SK-N-SH (cell line): Measurements from ENCODE around the gene TSHZ3. TPM values are rescaled to one million over a fixed set of nuclear protein-coding genes. Genes with fewer than 3 reads are reported as not detected.

ENCODE experiments used
- CTCF ChIA-PET: fragments of 300-600, 350-600 bp; formaldehyde crosslinking; extraction: SDS; loops from one replicate; lab custom pipeline; 2021; lab: Yijun Ruan, JAX
- POLR2A ChIA-PET: fragments of 350-600 bp; sonication (Branson Sonifier 250); formaldehyde crosslinking; extraction: SDS; loops from one replicate; lab custom pipeline; 2020; ENCODE audit warnings: antibody characterized with exemption, inconsistent platforms; lab: Yijun Ruan, JAX
- DNase-seq: peaks from one replicate; pipeline ENCODE4 v3.0.0; 2012
- H2AFZ ChIP-seq: fragments of 200-600 bp; sonication (generic); 2 replicates; pipeline ENCODE4 v1.8.1; 2016; ENCODE audit warnings: antibody characterized with exemption, mild to moderate bottlenecking, low read depth
- H3F3A ChIP-seq: fragments of 200-600 bp; sonication (generic); replicated peaks from 2 replicates; pipeline ENCODE3; 2016; ENCODE audit warnings: antibody characterized with exemption, mild to moderate bottlenecking; ENCODE audit not compliant: insufficient read depth
- H3K27ac ChIP-seq, 2 experiments: fragments of 200-500 bp in 1 of 2; fragments of 200-600 bp in 1 of 2; sonication (Bioruptor generic) in 1 of 2; sonication (generic), shearing (Covaris generic) in 1 of 2; 2 replicates each; pipeline versions ENCODE4 v1.5.1 to v1.6.1; 2014 to 2016; ENCODE audit warnings: low read depth in 2 of 2, inconsistent platforms in 1 of 2, low read length in 1 of 2, mild to moderate bottlenecking in 1 of 2, mixed read lengths in 1 of 2
- H3K27me3 ChIP-seq: fragments of 200-600 bp; sonication (generic), shearing (Covaris generic); 2 replicates; pipeline ENCODE4 v1.6.1; 2016; ENCODE audit warnings: mixed run types; ENCODE audit not compliant: insufficient read depth
- H3K36me3 ChIP-seq, 2 experiments: fragments of 200-500 bp in 1 of 2; fragments of 200-600 bp in 1 of 2; sonication (Bioruptor generic) in 1 of 2; sonication (generic) in 1 of 2; replicated peaks in 1 of 2; 2 replicates each; pipeline versions ENCODE3 to v1.5.1; 2014 to 2016; ENCODE audit warnings: low read length in 1 of 2, mild to moderate bottlenecking in 1 of 2; ENCODE audit not compliant: insufficient read depth in 2 of 2, control insufficient read depth in 1 of 2
- H3K4me1 ChIP-seq, 2 experiments: fragments of 200-500 bp in 1 of 2; fragments of 200-600 bp in 1 of 2; sonication (Bioruptor generic) in 1 of 2; sonication (generic), shearing (Covaris generic) in 1 of 2; 2 replicates each; pipeline versions ENCODE4 v1.5.1 to v1.6.1; 2014 to 2016; ENCODE audit warnings: low read depth in 1 of 2, low read length in 1 of 2, mixed run types in 1 of 2; ENCODE audit not compliant: insufficient read depth in 2 of 2, control insufficient read depth in 1 of 2
- H3K4me2 ChIP-seq: fragments of 200-600 bp; sonication (generic), shearing (Covaris generic); 2 replicates; pipeline ENCODE4 v1.6.1; 2017; ENCODE audit warnings: mixed run types
- H3K4me3 ChIP-seq, 2 experiments: fragments of 200-500 bp in 1 of 2; fragments of 200-600 bp in 1 of 2; sonication (Bioruptor generic) in 1 of 2; sonication (generic), shearing (Covaris generic) in 1 of 2; 2 replicates each; pipeline versions ENCODE4 v1.5.1 to v1.8.1; 2014 to 2016; ENCODE audit warnings: low read depth in 2 of 2, inconsistent platforms in 1 of 2, low read length in 1 of 2, mild to moderate bottlenecking in 1 of 2, mixed read lengths in 1 of 2, moderate library complexity in 1 of 2
- H3K79me2 ChIP-seq: fragments of 200-600 bp; sonication (generic); 2 replicates; pipeline ENCODE4 v1.8.1; 2017; ENCODE audit warnings: mild to moderate bottlenecking; ENCODE audit not compliant: insufficient read depth
- H3K9ac ChIP-seq: fragments of 200-600 bp; sonication (generic); 2 replicates; pipeline ENCODE4 v1.6.1; 2017; ENCODE audit warnings: mixed run types
- H3K9me2 ChIP-seq: fragments of 200-600 bp; sonication (generic); 2 replicates; pipeline ENCODE4 v1.6.1; 2017; ENCODE audit warnings: mixed run types
- H3K9me3 ChIP-seq: fragments of 200-600 bp; sonication (generic); 2 replicates; pipeline ENCODE4 v1.6.1; 2017; ENCODE audit warnings: mixed run types, mild to moderate bottlenecking, moderate library complexity
- H4K20me1 ChIP-seq: fragments of 200-600 bp; sonication (generic); 2 replicates; pipeline ENCODE4 v1.6.1; 2017; ENCODE audit warnings: mild to moderate bottlenecking, mixed run types; ENCODE audit not compliant: insufficient read depth
- CHD2 ChIP-seq: fragments of 150-350 bp; IDR thresholded peaks from 2 replicates; pipeline ENCODE4 v1.6.1; 2018; ENCODE audit warnings: low read length; ENCODE audit not compliant: partially characterized antibody
- ELF1 ChIP-seq: IDR thresholded peaks from 2 replicates; pipeline ENCODE4 v1.4.0; 2012
- EP300 ChIP-seq, 2 experiments: IDR thresholded peaks; 2 replicates each; pipeline versions ENCODE4 v1.4.0 to v1.6.1; 2012; ENCODE audit warnings: borderline replicate concordance in 1 of 2, low read depth in 1 of 2, low read length in 1 of 2
- EZH2phosphoT487 ChIP-seq: fragments of 200-600 bp; sonication (generic); IDR thresholded peaks from 2 replicates; pipeline ENCODE4 v1.6.1; 2017; ENCODE audit warnings: low read depth, mixed run types, mild to moderate bottlenecking, antibody characterized with exemption, moderate library complexity, borderline replicate concordance
- FOXM1 ChIP-seq: IDR thresholded peaks from 2 replicates; pipeline ENCODE4 v1.4.0; 2012; ENCODE audit warnings: low read depth, mild to moderate bottlenecking
- GABPA ChIP-seq: IDR thresholded peaks from 2 replicates; pipeline ENCODE4 v1.4.0; 2012; ENCODE audit warnings: low read depth, mild to moderate bottlenecking
- MEF2A ChIP-seq: IDR thresholded peaks from 2 replicates; pipeline ENCODE4 v1.4.0; 2012; ENCODE audit warnings: low read depth, borderline replicate concordance
- NFIC ChIP-seq: IDR thresholded peaks from 2 replicates; pipeline ENCODE4 v1.4.0; 2012; ENCODE audit warnings: borderline replicate concordance
- NRF1 ChIP-seq: IDR thresholded peaks from 2 replicates; pipeline ENCODE4 v1.6.1; 2012; ENCODE audit warnings: low read depth, mild to moderate bottlenecking, low read length
- RAD21 ChIP-seq: IDR thresholded peaks from 2 replicates; pipeline ENCODE4 v1.6.1; 2012; ENCODE audit warnings: mild to moderate bottlenecking, low read length
- RCOR1 ChIP-seq: fragments of 150-350 bp; IDR thresholded peaks from 2 replicates; pipeline ENCODE4 v1.6.1; 2017; ENCODE audit warnings: antibody characterized with exemption, low read length
- RFX5 ChIP-seq: IDR thresholded peaks from 2 replicates; pipeline ENCODE4 v1.6.1; 2012; ENCODE audit warnings: mild to moderate bottlenecking, improper control_type of control experiment, low read length
- RXRA ChIP-seq: IDR thresholded peaks from 2 replicates; pipeline ENCODE4 v1.4.0; 2012; ENCODE audit warnings: low read depth, mild to moderate bottlenecking, borderline replicate concordance
- SIN3A ChIP-seq: IDR thresholded peaks from 2 replicates; pipeline ENCODE4 v1.6.1; 2012; ENCODE audit warnings: low read depth, mild to moderate bottlenecking, low read length, moderate library complexity, borderline replicate concordance
- TAF1 ChIP-seq: IDR thresholded peaks from 2 replicates; pipeline ENCODE4 v1.6.1; 2012; ENCODE audit warnings: low read depth, mild to moderate bottlenecking, low read length, moderate library complexity, borderline replicate concordance
- TEAD4 ChIP-seq: IDR thresholded peaks from 2 replicates; pipeline ENCODE4 v1.4.0; 2012; ENCODE audit warnings: mild to moderate bottlenecking, borderline replicate concordance; ENCODE audit not compliant: insufficient read depth
- USF2 ChIP-seq: fragments of 150-350 bp; IDR thresholded peaks from 2 replicates; pipeline ENCODE4 v1.6.1; 2017; ENCODE audit warnings: antibody characterized with exemption, low read length, low read depth, borderline replicate concordance
- YY1 ChIP-seq: IDR thresholded peaks from 2 replicates; pipeline ENCODE4 v1.4.0; 2012; ENCODE audit warnings: low read depth, mild to moderate bottlenecking
- ZBTB33 ChIP-seq: IDR thresholded peaks from 2 replicates; pipeline ENCODE4 v1.4.0; 2012; ENCODE audit warnings: low read depth, borderline replicate concordance
- WGBS: methylation state at CpG from one replicate; pipeline ENCODE4 v1.1.6; 2017; ENCODE audit warnings: low lambda C conversion rate; 5-methylcytosine and 5-hydroxymethylcytosine counted together
- polyA plus RNA-seq, 3 experiments: library from polyadenylated mRNA; depleted of rRNA; stranded (reverse); fragments of >200 nt; gene quantifications; 2 replicates each; pipeline ENCODE4 v1.2.3, GENCODE V29; 2012
- TF ChIP-seq, protein P1 (sequence below): IDR thresholded peaks from 2 replicates; pipeline ENCODE4; 2012
- TF ChIP-seq, protein P2 (sequence below): IDR thresholded peaks from 2 replicates; pipeline ENCODE4 v1.6.1; 2012; ENCODE audit warnings: mild to moderate bottlenecking, low read depth, low read length, moderate library complexity

Gene TSHZ3
- polyA plus RNA-seq, 1 of the 3 experiments (the other 2 are of a cell fraction) = 3.3 TPM

DNA sequence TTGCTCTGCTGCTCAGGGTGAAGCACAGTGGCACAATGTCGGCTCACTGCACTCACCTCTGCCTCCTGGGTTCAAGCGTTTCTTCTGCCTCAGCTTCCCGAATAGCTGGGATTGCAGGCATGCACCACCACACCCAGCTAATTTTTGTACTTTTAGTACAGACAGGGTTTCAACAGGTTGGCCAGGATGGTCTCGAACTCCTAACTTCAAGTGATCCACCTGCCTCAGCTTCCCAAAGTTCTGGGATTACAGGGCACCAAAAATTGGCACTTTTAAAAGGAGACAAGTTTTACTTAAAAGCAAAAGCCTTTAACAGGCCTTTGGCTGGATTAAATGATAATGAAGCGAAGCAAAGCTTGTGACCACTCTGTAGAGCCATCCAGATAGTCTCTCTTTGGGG, 12.5 kb upstream of the TSHZ3 start:
- no peaks in the 10 kb centered on the region for H4K20me1 ChIP-seq
- H3K9ac ChIP-seq = no peak overlapping the region
- H3K36me3 ChIP-seq = no peaks in the 10 kb centered on the region
- H3K27me3 ChIP-seq = no peaks in the 10 kb centered on the region
- H3K9me3 ChIP-seq = no peaks in the 10 kb centered on the region
- TF ChIP-seq USF2 = no peak
- TF ChIP-seq RFX5 = no peak
- TF ChIP-seq CHD2 = no peak
- no peak for TF ChIP-seq EP300 (IDR thresholded peaks at IDR 0.05; ENCODE audit: borderline replicate concordance in 1 of 2, low read depth in 1 of 2, low read length in 1 of 2)
- TF ChIP-seq SIN3A = no peak
- no peak for TF ChIP-seq RAD21
- no peak for TF ChIP-seq TEAD4
- no peak for TF ChIP-seq MEF2A
- no peak for TF ChIP-seq RCOR1
- TF ChIP-seq RXRA = no peak
- no peak for TF ChIP-seq NFIC
- no peak overlapping the region for H2AFZ ChIP-seq
- WGBS = 72% methylated on average over 5 of the region's 5 CpGs
- H3F3A ChIP-seq = peaks cover 3% of the 10 kb centered on the region
- H3K4me2 ChIP-seq = no peak overlapping the region
- no peaks in the 10 kb centered on the region for H3K4me1 ChIP-seq
- H3K27ac ChIP-seq = no peak overlapping the region
- no peak overlapping the region for H3K4me3 ChIP-seq
- no peaks in the 10 kb centered on the region; the same call in 1 of the 2 replicates for H3K79me2 ChIP-seq
- no peak for DNase-seq
- CTCF ChIA-PET = no interaction called here
- POLR2A ChIA-PET = no interaction called here
- H3K9me2 ChIP-seq = no peaks in the 10 kb centered on the region

- H3K9me2 ChIP-seq = no peaks in the 10 kb centered on the region
- no peak overlapping the region for H3K27ac ChIP-seq
- WGBS = 86% methylated on average over 10 of the region's 10 CpGs
- ChIA-PET POLR2A (interaction anchor here (1.3 kb wide), 1 partner anchor 162 kb away, joined by 3 read pairs; no protein-coding TSS in a partner anchor), CTCF (interaction anchor here (0.6 to 1.2 kb wide), 2 partner anchors 27 to 519 kb away, joined by 3 read pairs; no protein-coding TSS in a partner anchor)
- no peaks in the 10 kb centered on the region for H3K27me3 ChIP-seq
- H3K4me3 ChIP-seq = no peak overlapping the region; a peak in 1 of 4 replicates
- H2AFZ ChIP-seq = no peak overlapping the region
- H4K20me1 ChIP-seq = 0 out of 2 replicates have a peak, but pooled peaks cover 7% of the 10 kb centered on the region
- no peak for TF ChIP-seq RFX5
- TF ChIP-seq EZH2phosphoT487 = no peak
- TF ChIP-seq ELF1 = no peak
- no peak for TF ChIP-seq FOXM1
- no peak for TF ChIP-seq NRF1
- no peak for TF ChIP-seq SIN3A
- no peak for TF ChIP-seq ZBTB33
- TF ChIP-seq TAF1 = no peak
- no peak for TF ChIP-seq YY1
- TF ChIP-seq, protein P1, sequence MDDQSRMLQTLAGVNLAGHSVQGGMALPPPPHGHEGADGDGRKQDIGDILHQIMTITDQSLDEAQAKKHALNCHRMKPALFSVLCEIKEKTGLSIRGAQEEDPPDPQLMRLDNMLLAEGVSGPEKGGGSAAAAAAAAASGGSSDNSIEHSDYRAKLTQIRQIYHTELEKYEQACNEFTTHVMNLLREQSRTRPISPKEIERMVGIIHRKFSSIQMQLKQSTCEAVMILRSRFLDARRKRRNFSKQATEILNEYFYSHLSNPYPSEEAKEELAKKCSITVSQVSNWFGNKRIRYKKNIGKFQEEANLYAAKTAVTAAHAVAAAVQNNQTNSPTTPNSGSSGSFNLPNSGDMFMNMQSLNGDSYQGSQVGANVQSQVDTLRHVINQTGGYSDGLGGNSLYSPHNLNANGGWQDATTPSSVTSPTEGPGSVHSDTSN = no peak
- no peak for TF ChIP-seq USF2
- TF ChIP-seq GABPA = no peak
- TF ChIP-seq, protein P2, sequence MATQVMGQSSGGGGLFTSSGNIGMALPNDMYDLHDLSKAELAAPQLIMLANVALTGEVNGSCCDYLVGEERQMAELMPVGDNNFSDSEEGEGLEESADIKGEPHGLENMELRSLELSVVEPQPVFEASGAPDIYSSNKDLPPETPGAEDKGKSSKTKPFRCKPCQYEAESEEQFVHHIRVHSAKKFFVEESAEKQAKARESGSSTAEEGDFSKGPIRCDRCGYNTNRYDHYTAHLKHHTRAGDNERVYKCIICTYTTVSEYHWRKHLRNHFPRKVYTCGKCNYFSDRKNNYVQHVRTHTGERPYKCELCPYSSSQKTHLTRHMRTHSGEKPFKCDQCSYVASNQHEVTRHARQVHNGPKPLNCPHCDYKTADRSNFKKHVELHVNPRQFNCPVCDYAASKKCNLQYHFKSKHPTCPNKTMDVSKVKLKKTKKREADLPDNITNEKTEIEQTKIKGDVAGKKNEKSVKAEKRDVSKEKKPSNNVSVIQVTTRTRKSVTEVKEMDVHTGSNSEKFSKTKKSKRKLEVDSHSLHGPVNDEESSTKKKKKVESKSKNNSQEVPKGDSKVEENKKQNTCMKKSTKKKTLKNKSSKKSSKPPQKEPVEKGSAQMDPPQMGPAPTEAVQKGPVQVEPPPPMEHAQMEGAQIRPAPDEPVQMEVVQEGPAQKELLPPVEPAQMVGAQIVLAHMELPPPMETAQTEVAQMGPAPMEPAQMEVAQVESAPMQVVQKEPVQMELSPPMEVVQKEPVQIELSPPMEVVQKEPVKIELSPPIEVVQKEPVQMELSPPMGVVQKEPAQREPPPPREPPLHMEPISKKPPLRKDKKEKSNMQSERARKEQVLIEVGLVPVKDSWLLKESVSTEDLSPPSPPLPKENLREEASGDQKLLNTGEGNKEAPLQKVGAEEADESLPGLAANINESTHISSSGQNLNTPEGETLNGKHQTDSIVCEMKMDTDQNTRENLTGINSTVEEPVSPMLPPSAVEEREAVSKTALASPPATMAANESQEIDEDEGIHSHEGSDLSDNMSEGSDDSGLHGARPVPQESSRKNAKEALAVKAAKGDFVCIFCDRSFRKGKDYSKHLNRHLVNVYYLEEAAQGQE = no peak
- peaks cover 3% of the 10 kb centered on the region for H3F3A ChIP-seq
- H3K79me2 ChIP-seq = peaks cover 11% of the 10 kb centered on the region
- no peak for DNase-seq
- no peaks in the 10 kb centered on the region for H3K9me3 ChIP-seq
- no peak overlapping the region for H3K9ac ChIP-seq
- no peak overlapping the region for H3K4me2 ChIP-seq
- H3K4me1 ChIP-seq = peaks cover 2 to 4% of the 10 kb centered on the region in 2 experiments; a peak in 1 of 4 replicates
- H3K36me3 ChIP-seq = no peaks in the 10 kb centered on the region
These were observed 8.1 kb upstream of the TSHZ3 start for GRCh38 chr19:31357315-31357673.
